Loucy (cell line): ENCODE data around the gene ABLIM2.

Source experiments
- CTCF ChIP-seq: fragments of 200-600 bp; sonication (generic); conservative IDR thresholded peaks from 2 replicates; pipeline ENCODE4 v1.5.1; 2014; ENCODE audit warnings: mild to moderate bottlenecking, antibody characterized with exemption, low read length
- EZH2phosphoT487 ChIP-seq: fragments of 200-600 bp; IDR thresholded peaks from 2 replicates; pipeline ENCODE4 v1.6.1; 2018; ENCODE audit warnings: antibody characterized with exemption, mild to moderate bottlenecking, moderate library complexity, borderline replicate concordance

- TF ChIP-seq CTCF (no peak), EZH2phosphoT487 (no peak)
These were observed 36.8 kb upstream of the ABLIM2 start for GRCh38 chr4:8195431-8195830.
